Measurements from ENCODE around the gene TPI1. TPM values are rescaled to one million over a fixed set of nuclear protein-coding genes. Genes with fewer than 3 reads are reported as not detected.
"Not testable (repeated sequence)": the region's sequence is repeated elsewhere in the genome, so short reads cannot be mapped to it uniquely, and the experiment has no call there.

Gene TPI1
- total RNA-seq, 2 experiments from 2014 or later: 608 to 801 TPM

- Histone ChIP-seq H4K20me1 (ENCODE audit: insufficient read depth, low read length) (0 out of 2 replicates have a peak, but pooled peaks cover 10% of the 10 kb centered on the region), H3K4me3 (ENCODE audit: low read depth, low read length, poor library complexity, severe bottlenecking) (peak overlapping the region; percentile 93), H3K36me3 (ENCODE audit: insufficient read depth, low read length) (peaks cover 62% of the 10 kb centered on the region), H2AFZ (ENCODE audit: low read length) (no peak overlapping the region), H3K27ac (ENCODE audit: low read depth, low read length, poor library complexity, severe bottlenecking) (peak overlapping the region; percentile 66), H3K9me2 (ENCODE audit: insufficient read depth, low read length) (no peaks in the 10 kb centered on the region), H3K4me2 (ENCODE audit: low read length) (peak overlapping the region; percentile 100), H3K9me3 (ENCODE audit: low read length) (no peaks in the 10 kb centered on the region), H3K79me2 (ENCODE audit: insufficient read depth, low read depth, low read length) (peaks cover 18% of the 10 kb centered on the region; the same call in 1 of the 2 replicates), H3K4me1 (ENCODE audit: insufficient read depth, low read length, poor library complexity, severe bottlenecking) (peaks cover 53% of the 10 kb centered on the region)
- POLR2A ChIA-PET: interaction anchor here (0.6 to 6.0 kb wide), 8 partner anchors 13 to 99 kb away, joined by 3 to 60 read pairs (median 5); partner anchors contain the start of genes C12orf57, CDCA3, GNB3 and RNU7-1
- TF ChIP-seq, protein P1, sequence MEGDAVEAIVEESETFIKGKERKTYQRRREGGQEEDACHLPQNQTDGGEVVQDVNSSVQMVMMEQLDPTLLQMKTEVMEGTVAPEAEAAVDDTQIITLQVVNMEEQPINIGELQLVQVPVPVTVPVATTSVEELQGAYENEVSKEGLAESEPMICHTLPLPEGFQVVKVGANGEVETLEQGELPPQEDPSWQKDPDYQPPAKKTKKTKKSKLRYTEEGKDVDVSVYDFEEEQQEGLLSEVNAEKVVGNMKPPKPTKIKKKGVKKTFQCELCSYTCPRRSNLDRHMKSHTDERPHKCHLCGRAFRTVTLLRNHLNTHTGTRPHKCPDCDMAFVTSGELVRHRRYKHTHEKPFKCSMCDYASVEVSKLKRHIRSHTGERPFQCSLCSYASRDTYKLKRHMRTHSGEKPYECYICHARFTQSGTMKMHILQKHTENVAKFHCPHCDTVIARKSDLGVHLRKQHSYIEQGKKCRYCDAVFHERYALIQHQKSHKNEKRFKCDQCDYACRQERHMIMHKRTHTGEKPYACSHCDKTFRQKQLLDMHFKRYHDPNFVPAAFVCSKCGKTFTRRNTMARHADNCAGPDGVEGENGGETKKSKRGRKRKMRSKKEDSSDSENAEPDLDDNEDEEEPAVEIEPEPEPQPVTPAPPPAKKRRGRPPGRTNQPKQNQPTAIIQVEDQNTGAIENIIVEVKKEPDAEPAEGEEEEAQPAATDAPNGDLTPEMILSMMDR (conservative IDR thresholded peaks at IDR 0.05; ENCODE audit: low read length): peak; percentile 87
- TF ChIP-seq EZH2phosphoT487 (IDR thresholded peaks at IDR 0.05; ENCODE audit: borderline replicate concordance, low read depth, low read length): no peak
- intact Hi-C loops (cut with micrococcal nuclease; ENCODE audit: unreplicated experiment): loop anchor here (2.0 to 5.0 kb wide), 5 partner anchors 55 to 323 kb away; partner anchors contain the start of genes C1R and C1RL
- no TSS peak for BruUV-seq (replicated peaks)
- CTCF ChIA-PET (ENCODE audit: unreplicated experiment): interaction anchor here (0.5 to 1.3 kb wide), 7 partner anchors 15 to 328 kb away, joined by 3 to 7 read pairs (median 4); partner anchors contain the start of genes CDCA3 and PTPN6
- DNase-seq (ENCODE audit: low spot score): peak; percentile 85
Measured at GRCh38 chr12:6869049-6870021, 2.0 kb downstream of the TPI1 start.

- CTCF ChIA-PET (ENCODE audit: unreplicated experiment); DNase-seq (ENCODE audit: low spot score); H3K9me3 ChIP-seq (ENCODE audit: low read length); H3K4me3 ChIP-seq (ENCODE audit: low read depth, low read length, poor library complexity, severe bottlenecking); H3K9me2 ChIP-seq (ENCODE audit: insufficient read depth, low read length); H2AFZ ChIP-seq (ENCODE audit: low read length): not testable (repeated sequence)
- POLR2A ChIA-PET: interaction anchor here (0.6 to 2.0 kb wide), 3 partner anchors 12 to 209 kb away, joined by 3 to 7 read pairs (median 4); no protein-coding TSS in a partner anchor
- peaks cover 54% of the 10 kb centered on the region for H3K36me3 ChIP-seq (ENCODE audit: insufficient read depth, low read length)
- H3K27ac ChIP-seq (ENCODE audit: low read depth, low read length, poor library complexity, severe bottlenecking): peak overlapping the region; percentile 60
- intact Hi-C loops (cut with micrococcal nuclease; ENCODE audit: unreplicated experiment): loop anchor here (5.0 kb wide), 3 partner anchors 92 to 322 kb away; partner anchors contain the start of gene C1RL
- peaks cover 59% of the 10 kb centered on the region for H3K4me1 ChIP-seq (ENCODE audit: insufficient read depth, low read length, poor library complexity, severe bottlenecking)
- peaks cover 22% of the 10 kb centered on the region; the same call in 1 of the 2 replicates for H3K79me2 ChIP-seq (ENCODE audit: insufficient read depth, low read depth, low read length)
- peak overlapping the region; percentile 100; the same call in 1 of the 2 replicates for H3K4me2 ChIP-seq (ENCODE audit: low read length)
- BruUV-seq (replicated peaks): TSS peak; percentile 89
- H4K20me1 ChIP-seq (ENCODE audit: insufficient read depth, low read length): 0 out of 2 replicates have a peak, but pooled peaks cover 10% of the 10 kb centered on the region
Measured at GRCh38 chr12:6870304-6870703, 3.0 kb downstream of the TPI1 start.
